Measurements from ENCODE around the gene SNX21. TPM values are rescaled to one million over a fixed set of nuclear protein-coding genes. Genes with fewer than 3 reads are reported as not detected.
"Not testable (repeated sequence)": the region's sequence is repeated elsewhere in the genome, so short reads cannot be mapped to it uniquely, and the experiment has no call there.

Gene SNX21
- total RNA-seq, 4 donors from 2014 or later, result 56.5 to 145 (median 63.2) TPM

- H3K4me3 ChIP-seq, result no peak overlapping the region
- no peaks in the 10 kb centered on the region for H3K9me3 ChIP-seq
- peak in 1 of 2 donors; percentile 41 for DNase-seq
- H3K27ac ChIP-seq, result peak overlapping the region; percentile 83 to 86
- peaks cover 0 to 8% of the 10 kb centered on the region in 2 donors for H3K4me1 ChIP-seq
- no peaks in the 10 kb centered on the region for H3K36me3 ChIP-seq
- TF ChIP-seq CTCF (IDR thresholded peaks at IDR 0.05), result no peak
- TF ChIP-seq POLR2A (IDR thresholded peaks at IDR 0.05), result no peak
- intact Hi-C loops (cut with DNase I; ENCODE audit: low total_unique reads), result no loop called here
- no peaks in the 10 kb centered on the region for H3K27me3 ChIP-seq
Measured at GRCh38 chr20:45826381-45827019, 7.1 kb upstream of the SNX21 start.

DNA sequence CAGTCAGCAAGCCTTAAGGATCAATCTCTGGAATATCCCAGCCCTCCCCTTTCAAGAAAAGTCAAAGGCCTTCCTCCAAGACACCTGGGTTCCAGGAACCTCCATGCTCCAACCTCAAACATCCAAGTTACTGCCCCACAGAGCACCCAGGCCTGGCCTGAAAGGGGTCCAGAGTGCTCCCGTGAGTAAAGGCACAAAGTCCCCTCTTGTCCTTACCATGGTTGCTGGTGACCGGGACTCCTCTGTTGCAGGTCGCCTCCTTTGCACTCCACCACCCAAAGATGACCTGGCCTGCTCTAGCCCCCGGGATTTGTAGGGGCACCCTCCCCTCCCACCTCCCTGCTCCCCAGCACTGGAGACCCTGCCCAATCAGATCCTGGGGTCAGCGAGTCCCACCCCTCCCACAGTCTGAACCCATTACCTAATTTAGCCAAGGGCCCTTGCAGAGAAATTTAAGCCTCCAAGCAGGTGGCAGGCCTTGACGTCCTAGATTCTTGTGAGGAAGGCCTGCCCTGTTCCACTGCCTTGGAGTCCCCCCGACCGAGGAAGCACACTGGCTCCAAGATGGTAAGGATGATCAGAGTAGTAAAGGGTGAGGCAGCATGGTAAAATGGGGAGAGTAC is 6.5 kb upstream of the SNX21 start, which contains the start of gene TNNC2:
Gene TNNC2, minus strand, starts transcription at position 283 of the 623 bp plus-strand sequence. Its CDS starts 64 bp downstream, at position 219.
- Histone ChIP-seq H3K36me3 (no peaks in the 10 kb centered on the region), H3K27ac (peak within 1 kb of the TSS; percentile 83 to 86), H3K4me1 (peaks cover 5 to 8% of the 10 kb centered on the region in 2 donors), H3K9me3 (no peaks in the 10 kb centered on the region), H3K4me3 (no peak within 1 kb of the TSS), H3K27me3 (no peaks in the 10 kb centered on the region)
- TF ChIP-seq POLR2A (IDR thresholded peaks at IDR 0.05), result no peak
- TF ChIP-seq CTCF (IDR thresholded peaks at IDR 0.05), result no peak
- no peak for DNase-seq
- intact Hi-C loops (cut with DNase I; ENCODE audit: low total_unique reads), result no loop called here

DNA sequence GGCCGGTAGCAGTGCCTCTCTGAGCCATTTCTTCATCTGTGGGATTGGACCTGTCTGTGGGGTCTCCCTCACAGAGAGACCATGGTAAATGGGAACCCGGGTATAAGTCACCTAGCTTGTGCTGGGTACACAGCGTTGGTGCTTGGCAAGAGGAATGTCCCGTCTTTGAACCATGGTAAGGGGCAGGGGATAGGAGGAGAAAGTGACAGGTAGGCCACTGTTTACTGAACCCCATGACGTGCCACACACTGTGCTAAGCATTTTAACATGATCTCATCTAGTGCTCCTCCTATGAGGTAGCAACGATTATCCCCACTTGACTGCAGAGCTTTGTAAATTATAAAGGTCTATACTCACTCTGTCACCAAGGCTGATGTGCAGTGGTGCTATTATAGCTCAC is 5.9 kb upstream of the SNX21 start:
- H3K4me3 ChIP-seq, result no peak overlapping the region
- no peak for DNase-seq
- peak overlapping the region; percentile 83 to 86 for H3K27ac ChIP-seq
- H3K27me3 ChIP-seq, result no peaks in the 10 kb centered on the region
- TF ChIP-seq CTCF (IDR thresholded peaks at IDR 0.05) (no peak), POLR2A (IDR thresholded peaks at IDR 0.05) (no peak)
- H3K36me3 ChIP-seq, result no peaks in the 10 kb centered on the region
- peaks cover 8 to 10% of the 10 kb centered on the region in 2 donors for H3K4me1 ChIP-seq
- intact Hi-C loops (cut with DNase I; ENCODE audit: low total_unique reads), result no loop called here
- no peaks in the 10 kb centered on the region for H3K9me3 ChIP-seq

GRCh38 chr20:45828589-45828988 is 5.0 kb upstream of the SNX21 start:
- intact Hi-C loops (cut with DNase I; ENCODE audit: low total_unique reads), result no loop called here
- TF ChIP-seq POLR2A (IDR thresholded peaks at IDR 0.05) (no peak), CTCF (IDR thresholded peaks at IDR 0.05) (no peak)
- Histone ChIP-seq H3K4me1 (peaks cover 8 to 13% of the 10 kb centered on the region in 2 donors), H3K36me3 (no peaks in the 10 kb centered on the region), H3K4me3 (no peak overlapping the region), H3K9me3 (no peaks in the 10 kb centered on the region), H3K27ac (peak overlapping the region; percentile 83 to 86), H3K27me3 (no peaks in the 10 kb centered on the region)
- DNase-seq, result peak in 1 of 2 donors; percentile 58

- H3K9me3 ChIP-seq; H3K27me3 ChIP-seq; H3K36me3 ChIP-seq; DNase-seq; H3K4me3 ChIP-seq; intact Hi-C loops (cut with DNase I; ENCODE audit: low total_unique reads): not testable (repeated sequence)
- Histone ChIP-seq H3K4me1 (peaks cover 8 to 13% of the 10 kb centered on the region in 2 donors), H3K27ac (peak overlapping the region; percentile 83 to 86)
Measured at GRCh38 chr20:45829673-45830106, 3.9 kb upstream of the SNX21 start.

Data from uterus (tissue), 4 donors.